Duodenal mucosa (tissue), 2 donors: ENCODE results near the gene PRSS21.

Source experiments
- H3K27ac ChIP-seq: one replicate; pipeline ENCODE4 v1.7.0; 2013; ENCODE audit warnings: low read depth, low read length
- H3K27me3 ChIP-seq, 2 donors: one replicate each; pipeline ENCODE4 v1.7.0; 2013; ENCODE audit warnings: low read length in 2 of 2, control low read depth in 1 of 2; ENCODE audit not compliant: insufficient read depth in 2 of 2, control insufficient read depth in 1 of 2
- H3K36me3 ChIP-seq, 2 donors: one replicate each; pipeline ENCODE4 v1.7.0; 2013; ENCODE audit warnings: low read length in 2 of 2, control low read depth in 1 of 2; ENCODE audit not compliant: insufficient read depth in 2 of 2, control insufficient read depth in 1 of 2
- H3K4me1 ChIP-seq, 2 donors: one replicate each; pipeline ENCODE4 v1.7.0; 2013; ENCODE audit warnings: low read length in 2 of 2, control low read depth in 1 of 2; ENCODE audit not compliant: insufficient read depth in 2 of 2, control insufficient read depth in 1 of 2
- H3K4me3 ChIP-seq, 2 donors: one replicate each; pipeline ENCODE4 v1.7.0; 2013; ENCODE audit warnings: low read length in 2 of 2, low read depth in 1 of 2
- H3K9ac ChIP-seq, 2 donors: one replicate each; pipeline ENCODE4 v1.7.0; 2013; ENCODE audit warnings: low read length in 2 of 2, low read depth in 1 of 2
- H3K9me3 ChIP-seq, 2 donors: one replicate each; pipeline ENCODE4 v1.7.0; 2013; ENCODE audit warnings: low read length in 2 of 2, control low read depth in 1 of 2; ENCODE audit not compliant: control insufficient read depth in 1 of 2

PRSS21 gene

DNA sequence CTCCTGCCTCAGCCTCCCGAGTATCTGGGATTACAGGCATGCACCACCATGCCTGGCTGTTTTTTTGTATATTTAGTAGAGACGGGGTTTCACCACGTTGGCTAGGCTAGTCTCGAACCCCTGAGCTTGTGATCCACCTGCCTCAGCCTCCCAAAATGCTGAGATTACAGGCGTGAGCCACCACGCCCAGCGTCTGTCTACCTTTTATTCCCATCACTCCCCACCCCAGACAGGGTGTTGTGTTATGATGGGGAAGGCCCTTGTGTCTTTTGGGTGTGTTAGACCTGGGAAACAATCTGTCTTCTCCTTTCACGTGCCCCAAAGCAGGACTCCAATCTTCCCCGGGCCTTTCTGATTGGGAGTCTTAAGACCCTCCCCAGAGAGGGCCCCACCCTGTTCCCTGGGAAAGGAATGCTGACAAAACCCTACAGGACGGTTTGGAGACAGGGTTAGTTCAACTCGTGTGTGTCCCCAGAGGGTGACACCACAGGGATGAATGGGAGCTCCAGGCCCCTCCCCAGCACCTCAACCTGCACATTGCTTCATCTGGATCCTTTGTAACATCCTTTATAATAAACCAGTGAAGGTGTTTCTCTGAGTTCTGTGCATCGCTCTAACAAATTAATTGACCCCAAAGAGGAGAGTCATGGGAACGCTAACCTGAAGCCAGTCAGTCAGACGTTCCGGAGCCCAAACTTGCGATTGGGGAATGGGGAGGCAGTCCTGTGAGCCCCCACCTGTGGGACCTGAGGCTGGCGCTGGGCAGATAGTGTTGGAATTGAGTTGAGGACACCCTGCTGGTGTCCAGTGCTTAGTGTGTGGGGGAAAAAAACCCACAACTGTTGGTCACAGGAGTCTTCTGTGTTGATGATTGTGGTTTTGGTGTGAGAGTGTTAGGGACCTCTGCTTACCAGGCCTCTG, 36.8 kb upstream of the PRSS21 start:
- Histone ChIP-seq H3K36me3 (no peaks in the 10 kb centered on the region), H3K4me3 (no peak overlapping the region), H3K27ac (no peak overlapping the region), H3K9ac (no peak overlapping the region), H3K9me3 (no peaks in the 10 kb centered on the region), H3K27me3 (no peaks in the 10 kb centered on the region), H3K4me1 (peaks cover 18 to 23% of the 10 kb centered on the region in 2 donors)

DNA sequence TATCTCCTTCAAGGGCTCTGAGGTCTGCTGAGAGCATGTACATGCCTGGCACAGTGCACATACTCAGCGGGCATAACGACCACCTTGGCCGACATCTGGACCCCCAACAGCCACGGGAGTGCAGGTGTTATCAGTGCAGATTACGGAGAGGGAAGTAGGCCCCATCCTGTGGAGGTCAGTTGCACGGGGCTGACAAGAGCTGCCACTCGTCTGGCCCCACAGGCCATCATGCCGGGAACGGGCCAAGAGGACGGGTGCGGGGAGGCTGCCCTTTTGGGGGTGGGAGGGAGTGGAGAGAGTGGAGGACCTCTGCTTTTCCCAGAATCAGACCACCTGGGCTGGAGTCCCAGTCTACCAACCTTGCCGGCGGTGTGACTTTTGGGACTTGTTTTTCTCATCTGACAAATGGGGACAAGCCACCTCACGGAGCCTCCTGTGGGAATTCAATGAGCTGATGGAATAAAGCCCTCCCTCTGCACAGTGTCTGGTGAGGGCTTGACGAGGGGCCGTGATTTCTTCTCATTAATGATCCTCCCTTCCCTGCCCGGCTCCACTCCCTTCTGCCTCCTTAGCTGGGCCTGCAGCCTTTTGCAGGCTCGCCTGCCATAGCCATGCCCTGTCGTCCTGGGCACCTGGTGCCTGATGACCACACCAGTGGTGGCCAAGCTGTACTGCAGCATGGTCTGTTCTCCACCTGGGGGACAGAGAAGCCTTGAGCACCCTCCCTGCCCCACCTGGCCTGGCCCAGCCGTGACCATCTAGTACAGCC, 34.3 kb upstream of the PRSS21 start:
- Histone ChIP-seq H3K9ac (no peak overlapping the region), H3K4me3 (no peak overlapping the region), H3K36me3 (no peaks in the 10 kb centered on the region), H3K27ac (no peak overlapping the region), H3K4me1 (peaks cover 13 to 25% of the 10 kb centered on the region in 2 donors), H3K27me3 (peaks cover 13 to 17% of the 10 kb centered on the region in 2 donors), H3K9me3 (no peaks in the 10 kb centered on the region)

DNA sequence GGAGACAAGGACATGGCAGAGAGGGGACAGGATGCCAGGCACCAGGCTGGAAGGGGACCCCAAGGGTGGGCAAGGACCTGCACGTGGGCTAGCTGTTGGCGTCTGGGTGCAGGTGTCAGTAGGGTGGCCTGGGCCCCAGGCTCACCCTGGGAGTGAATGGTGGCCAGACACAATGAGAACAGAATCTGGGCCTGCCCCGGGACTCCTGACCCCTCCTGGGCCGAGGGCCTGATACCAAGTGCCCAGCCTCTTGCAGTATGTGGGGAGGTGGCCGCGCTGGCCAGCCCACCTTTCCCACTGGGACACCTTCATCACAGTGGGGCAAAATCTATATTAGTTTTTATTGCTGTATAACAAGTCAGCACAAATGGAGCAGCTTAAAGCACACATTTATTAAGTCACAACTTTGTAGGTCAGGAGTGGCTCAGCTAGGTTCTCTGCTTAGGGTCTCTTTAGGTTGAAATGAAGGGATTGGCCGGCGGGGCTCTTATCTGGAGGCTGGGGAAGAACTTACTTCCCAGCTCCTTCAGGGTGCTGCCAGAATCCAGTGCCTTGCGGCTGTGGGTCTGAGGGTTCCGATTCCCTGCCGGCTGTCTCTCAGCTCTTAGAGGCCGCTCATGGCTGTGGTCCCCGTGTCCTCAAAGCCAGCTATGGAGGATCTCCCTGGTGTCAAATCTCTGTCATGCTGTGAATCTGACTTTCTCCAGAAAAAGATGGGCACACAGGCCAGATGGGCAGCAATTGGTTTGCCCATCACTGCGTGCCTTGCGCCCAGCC, 33.3 kb upstream of the PRSS21 start:
- Histone ChIP-seq H3K9me3 (no peaks in the 10 kb centered on the region), H3K27ac (no peak overlapping the region), H3K4me3 (no peak overlapping the region), H3K4me1 (peaks cover 6 to 17% of the 10 kb centered on the region in 2 donors), H3K27me3 (peaks cover 13 to 20% of the 10 kb centered on the region in 2 donors), H3K9ac (no peak overlapping the region), H3K36me3 (no peaks in the 10 kb centered on the region)

DNA sequence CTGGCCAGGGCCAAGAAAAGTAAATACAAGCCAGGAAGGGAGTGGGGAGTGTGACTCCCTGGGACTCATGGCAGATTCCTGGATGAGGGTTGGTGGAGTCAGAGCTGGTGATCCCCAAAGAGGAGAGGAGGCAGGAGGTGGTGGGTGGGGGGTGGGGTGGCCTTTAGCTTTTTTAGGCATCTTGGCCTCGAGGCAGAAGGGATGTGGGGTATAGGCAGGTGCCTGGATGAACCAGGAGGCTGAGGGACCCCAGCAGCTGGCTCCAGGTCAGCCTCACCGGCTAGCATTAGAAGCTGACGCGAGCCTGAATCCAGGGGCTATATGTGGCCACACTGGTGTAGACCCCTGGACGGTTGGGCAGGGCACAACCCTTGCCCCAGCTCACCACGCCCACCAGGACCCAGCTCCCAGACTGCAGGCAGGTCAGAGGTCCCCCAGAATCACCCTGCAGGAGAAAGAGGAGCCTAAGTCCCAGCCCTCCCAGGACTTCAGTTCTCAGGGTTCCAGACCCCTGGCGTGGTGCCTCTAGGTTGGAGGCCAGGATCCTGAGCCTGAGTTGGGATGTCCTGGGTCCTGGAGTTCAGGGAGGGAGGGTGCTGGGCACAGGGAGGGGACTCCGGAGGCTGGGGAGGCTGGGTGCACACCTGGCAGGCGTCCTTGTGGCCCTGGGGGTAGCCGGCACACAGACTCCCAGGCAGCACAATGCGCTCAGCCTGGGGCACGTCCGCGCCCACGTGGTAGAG, 32.5 kb upstream of the PRSS21 start:
- Histone ChIP-seq H3K9ac (peak overlapping the region in 1 of 2 donors; percentile 32), H3K27me3 (peaks cover 13 to 20% of the 10 kb centered on the region in 2 donors), H3K36me3 (no peaks in the 10 kb centered on the region), H3K4me1 (peaks cover 6 to 17% of the 10 kb centered on the region in 2 donors), H3K4me3 (peak overlapping the region in 1 of 2 donors; percentile 54), H3K27ac (no peak overlapping the region), H3K9me3 (no peaks in the 10 kb centered on the region)

DNA sequence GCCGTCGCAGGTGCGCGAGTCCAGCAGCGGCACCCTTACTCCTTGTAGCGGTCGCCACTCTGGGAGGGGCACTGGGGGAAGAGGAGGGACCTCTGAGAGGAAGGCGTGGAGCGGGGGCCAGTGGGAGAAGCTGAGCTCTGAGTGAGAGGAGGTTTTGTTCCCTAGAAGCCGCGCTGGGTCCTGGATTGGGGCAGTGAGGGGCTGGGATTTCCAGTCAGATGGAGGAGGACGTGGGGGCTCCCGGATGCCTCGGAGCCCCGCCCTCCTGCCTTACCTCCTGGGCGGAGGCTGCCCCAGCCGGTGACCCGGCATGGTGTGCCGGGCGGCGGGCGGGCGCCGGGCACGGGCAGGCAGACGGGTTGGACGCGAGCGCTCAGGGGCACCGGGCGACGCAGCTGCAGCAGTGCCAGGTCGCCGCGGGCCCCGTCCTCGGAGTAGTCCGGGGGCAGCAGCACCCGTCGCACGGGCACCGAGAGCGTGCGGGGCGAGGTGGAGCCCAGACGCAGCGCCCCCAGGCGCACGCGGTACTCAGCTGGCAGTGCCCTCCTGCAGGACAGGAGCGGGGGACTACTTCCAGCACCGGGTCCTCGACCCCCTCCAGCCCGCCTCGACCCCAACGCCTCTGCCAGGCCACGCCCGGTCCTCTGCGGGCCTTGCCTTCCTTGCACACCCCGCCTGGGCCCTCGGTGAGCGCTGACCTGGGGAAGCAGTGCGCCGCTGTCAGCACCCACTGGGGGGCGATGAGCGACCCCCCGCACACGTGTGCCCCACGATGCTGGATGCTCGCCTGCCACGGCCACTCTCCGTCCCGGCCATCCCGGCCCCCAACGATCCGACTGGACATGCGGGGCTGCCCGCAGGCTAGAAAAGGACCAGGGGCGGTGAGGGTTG, 31.7 kb upstream of the PRSS21 start:
- Histone ChIP-seq H3K4me3 (peak overlapping the region; percentile 40 to 54), H3K9ac (peak overlapping the region in 1 of 2 donors; percentile 32), H3K4me1 (peaks cover 6 to 17% of the 10 kb centered on the region in 2 donors), H3K36me3 (no peaks in the 10 kb centered on the region), H3K9me3 (no peaks in the 10 kb centered on the region), H3K27me3 (peaks cover 13 to 24% of the 10 kb centered on the region in 2 donors), H3K27ac (no peak overlapping the region)

DNA sequence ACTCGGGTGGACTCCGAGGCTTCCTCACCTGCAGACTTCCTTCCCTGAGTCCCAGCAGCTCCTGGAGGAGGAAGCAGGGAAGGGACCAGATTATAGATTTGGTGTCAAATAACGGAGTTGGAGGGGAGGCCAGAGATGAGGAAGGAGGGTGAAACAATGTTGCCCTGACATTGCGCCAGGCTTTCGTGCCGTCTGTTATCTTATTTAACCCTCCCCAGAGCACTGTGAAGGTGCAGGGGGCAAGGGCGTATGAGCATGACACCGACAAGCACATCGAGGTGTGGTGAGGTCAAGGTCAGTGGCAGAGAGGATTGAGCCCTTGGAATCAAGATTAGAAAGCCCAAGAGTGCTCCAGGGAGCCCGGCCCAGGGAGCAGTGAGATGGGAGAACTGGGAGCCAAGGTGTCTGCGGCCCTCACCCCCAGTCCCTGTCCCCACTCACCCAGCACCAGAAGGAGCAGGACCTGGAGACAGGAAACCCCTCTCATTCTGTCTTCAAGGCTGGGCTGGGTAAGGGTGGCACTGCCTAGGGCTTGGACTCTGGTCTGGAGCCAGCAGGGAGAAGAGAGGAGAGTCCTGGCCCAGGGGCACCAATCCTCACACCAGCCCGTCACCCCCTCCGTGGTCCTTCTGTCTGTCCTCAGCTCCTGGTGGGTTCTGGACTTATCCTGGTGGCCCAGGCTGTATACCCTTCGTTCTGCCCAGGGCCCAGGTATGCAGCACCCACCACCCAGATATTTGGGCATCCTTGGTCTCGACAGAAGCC, 30.8 kb upstream of the PRSS21 start:
- Histone ChIP-seq H3K27me3 (peaks cover 13 to 28% of the 10 kb centered on the region in 2 donors), H3K9me3 (no peaks in the 10 kb centered on the region)

DNA sequence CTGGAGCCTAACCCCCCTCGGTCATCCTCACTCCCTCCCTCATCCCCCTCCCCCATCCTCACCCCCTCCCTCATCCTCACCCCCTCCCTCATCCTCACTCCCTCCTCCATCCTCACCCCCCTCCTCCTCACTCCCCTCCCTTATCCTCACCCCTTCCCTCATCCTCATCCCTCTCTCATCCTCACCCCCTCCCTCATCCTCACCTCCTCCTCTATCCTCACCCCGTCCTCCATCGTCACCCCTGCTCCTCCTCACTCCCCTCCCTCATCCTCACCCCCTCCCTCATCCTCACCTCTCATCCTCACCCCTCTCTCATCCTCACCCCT, 30.2 kb upstream of the PRSS21 start:
- Histone ChIP-seq H3K27me3 (peaks cover 13 to 28% of the 10 kb centered on the region in 2 donors), H3K9ac (no peak overlapping the region), H3K27ac (no peak overlapping the region), H3K9me3 (no peaks in the 10 kb centered on the region), H3K36me3 (no peaks in the 10 kb centered on the region), H3K4me1 (peaks cover 6 to 17% of the 10 kb centered on the region in 2 donors), H3K4me3 (no peak overlapping the region)

More for the DNA sequence above, 30.8 kb upstream of the PRSS21 start:
- Histone ChIP-seq H3K36me3 (no peaks in the 10 kb centered on the region), H3K4me3 (peak overlapping the region in 1 of 2 donors; percentile 54), H3K27ac (no peak overlapping the region), H3K4me1 (peaks cover 6 to 17% of the 10 kb centered on the region in 2 donors), H3K9ac (no peak overlapping the region)

DNA sequence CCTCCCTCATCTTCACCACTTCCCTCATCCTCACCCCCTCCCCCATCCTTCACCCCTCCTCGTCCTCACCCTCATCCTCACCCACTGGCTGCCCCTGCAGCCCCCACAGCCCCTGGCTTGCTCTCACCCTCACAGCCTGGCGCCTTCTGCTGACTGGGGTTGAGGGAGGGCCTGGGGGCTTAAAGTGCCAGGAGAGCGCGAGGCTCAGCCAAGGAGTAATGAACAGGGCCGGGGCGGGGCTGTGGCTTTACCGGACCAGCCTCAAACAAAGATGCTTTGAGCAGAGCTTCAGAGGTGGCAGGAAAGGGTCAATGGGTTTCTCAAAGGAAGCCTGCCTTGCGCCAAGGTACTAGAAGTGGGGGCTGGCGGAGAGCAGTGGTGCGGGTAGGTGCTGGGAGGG, 29.6 kb upstream of the PRSS21 start, which contains the start of gene PRSS33:
Gene PRSS33, minus strand, starts transcription at position 155 of the 400 bp plus-strand sequence. CDS start 1,013 bp downstream, outside the sequence.
- Histone ChIP-seq H3K4me3 (no peak within 1 kb of the TSS), H3K4me1 (peaks cover 6 to 17% of the 10 kb centered on the region in 2 donors), H3K27me3 (peaks cover 13 to 28% of the 10 kb centered on the region in 2 donors), H3K36me3 (no peaks in the 10 kb centered on the region), H3K27ac (no peak within 1 kb of the TSS), H3K9ac (no peak within 1 kb of the TSS), H3K9me3 (no peaks in the 10 kb centered on the region)
